ENCODE data around the gene SIX1.

The SIX1 gene

DNA sequence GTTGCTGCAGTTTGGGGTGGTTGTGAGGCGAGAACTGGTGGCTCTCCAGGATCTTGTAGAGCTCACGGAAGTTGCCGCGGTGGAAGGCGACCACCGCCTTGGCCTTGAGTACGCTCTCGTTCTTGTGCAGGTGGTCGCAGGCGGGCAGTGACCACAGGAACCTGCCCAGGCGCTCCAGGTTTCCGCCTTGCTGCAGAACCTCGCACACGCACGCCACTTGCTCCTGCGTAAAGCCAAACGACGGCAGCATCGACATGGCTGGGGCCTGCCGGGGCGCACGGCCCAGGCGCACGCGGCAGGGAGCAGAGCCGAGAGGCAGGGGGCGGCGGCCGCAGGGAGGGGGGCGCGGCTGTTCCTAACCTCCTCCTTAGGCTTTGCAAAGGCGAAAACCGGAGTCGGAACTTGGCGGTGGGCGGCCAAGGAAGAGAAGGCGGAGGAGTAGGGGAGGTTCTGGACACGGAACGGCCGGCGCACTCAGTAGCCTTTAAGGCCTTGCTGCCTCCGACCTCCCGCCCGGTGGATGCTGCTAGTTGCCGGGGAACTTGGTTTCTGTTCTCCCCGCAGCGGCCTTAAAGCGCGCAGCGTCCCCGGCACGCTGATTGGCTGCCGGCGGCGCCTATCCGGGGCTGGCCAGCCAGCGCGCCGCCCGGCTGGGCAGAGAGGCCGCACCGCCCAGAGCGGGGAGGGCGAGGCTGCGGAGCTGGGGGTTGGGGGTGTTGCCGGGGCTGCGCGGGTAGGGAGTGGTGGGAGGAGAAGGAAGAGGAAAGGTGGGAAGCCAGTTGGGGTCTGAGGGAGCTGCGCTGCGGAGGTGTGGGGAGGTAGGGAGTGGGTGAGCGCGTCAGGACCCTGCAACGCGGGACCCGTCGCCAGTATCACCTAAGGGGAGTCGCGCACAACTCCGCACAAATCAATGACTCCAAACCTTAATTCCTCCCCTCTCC is at the start of gene SIX1:
SIX1 (minus strand) TSS at position 544 of the 941 bp plus-strand sequence; CDS start at position 256, 288 bp downstream.
- DNase-seq, result peak in 10 of 58 donors; percentile 2 to 40 (median 14)

DNA sequence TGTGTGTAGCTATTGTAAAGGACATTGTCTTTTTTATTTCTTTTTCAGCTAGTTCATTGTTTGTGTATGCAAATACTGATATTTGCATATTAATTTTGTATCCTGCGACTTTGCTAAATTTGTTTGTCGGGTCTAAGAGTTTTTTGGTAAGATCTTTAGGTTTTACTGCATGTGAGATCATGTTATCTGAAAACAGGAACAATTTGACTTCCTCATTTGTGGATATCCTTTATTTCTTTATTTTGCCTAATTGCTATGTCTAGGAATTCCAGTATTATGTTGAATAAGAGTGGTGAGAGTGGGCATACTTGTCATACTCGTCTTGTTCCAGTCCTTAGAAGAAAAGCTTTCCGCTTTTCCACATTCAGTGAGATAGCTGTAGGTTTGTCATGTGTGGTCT is 46.0 kb upstream of the SIX1 start:
- DNase-seq, result no peak

DNA sequence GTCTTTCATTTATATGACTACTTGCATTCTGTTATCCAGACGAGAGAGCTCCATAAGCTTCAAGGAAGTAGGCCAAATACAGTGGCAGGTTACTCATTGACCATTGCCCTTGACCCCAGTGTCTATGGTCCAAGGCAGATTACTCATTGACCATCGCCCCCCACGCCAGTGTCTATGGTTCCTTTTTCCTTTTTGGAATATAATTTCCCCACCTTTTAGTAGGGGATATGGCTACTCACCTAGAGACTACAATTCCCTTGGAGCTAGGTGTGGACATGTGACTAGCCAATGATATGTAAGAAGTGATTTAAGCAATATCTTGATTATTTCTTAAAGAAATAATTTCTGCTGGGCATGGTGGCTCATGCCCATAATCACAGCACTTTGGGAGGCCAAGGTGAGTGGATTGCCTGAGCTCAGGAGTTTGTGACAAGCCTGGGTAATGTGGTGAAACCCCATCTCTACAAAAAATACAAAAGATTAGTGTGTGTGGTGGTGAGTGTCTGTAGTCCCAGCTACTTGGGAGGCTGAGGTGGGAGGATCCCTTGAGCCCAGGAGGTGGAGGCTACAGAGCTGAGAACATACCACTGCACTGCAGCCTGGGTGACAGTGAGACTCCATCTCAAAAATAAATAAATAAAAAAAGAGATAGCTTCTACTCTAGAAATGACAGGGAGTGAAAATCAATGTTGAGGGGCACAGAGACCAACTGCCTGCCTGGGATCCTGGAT is 42.3 kb upstream of the SIX1 start:
- no peak for DNase-seq

DNA sequence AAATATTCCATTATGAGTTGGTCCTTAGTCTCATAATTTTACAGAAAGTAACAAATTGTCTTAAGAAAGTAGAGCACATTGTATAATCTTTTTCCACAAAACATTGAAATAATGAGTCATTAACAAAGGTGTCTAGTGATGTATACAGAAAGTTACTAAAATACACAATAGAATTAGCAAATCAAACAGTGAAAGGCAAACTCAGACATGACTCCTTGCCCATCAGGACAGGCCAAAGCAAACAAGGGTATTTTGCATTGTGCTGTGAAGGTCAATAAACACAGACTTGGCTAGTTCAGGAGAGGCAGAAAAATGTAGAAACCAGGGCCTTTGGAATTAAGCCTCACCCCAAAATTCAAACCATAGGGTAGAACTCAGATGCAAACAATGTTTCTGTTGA is 37.6 kb upstream of the SIX1 start:
- DNase-seq, result no peak

DNA sequence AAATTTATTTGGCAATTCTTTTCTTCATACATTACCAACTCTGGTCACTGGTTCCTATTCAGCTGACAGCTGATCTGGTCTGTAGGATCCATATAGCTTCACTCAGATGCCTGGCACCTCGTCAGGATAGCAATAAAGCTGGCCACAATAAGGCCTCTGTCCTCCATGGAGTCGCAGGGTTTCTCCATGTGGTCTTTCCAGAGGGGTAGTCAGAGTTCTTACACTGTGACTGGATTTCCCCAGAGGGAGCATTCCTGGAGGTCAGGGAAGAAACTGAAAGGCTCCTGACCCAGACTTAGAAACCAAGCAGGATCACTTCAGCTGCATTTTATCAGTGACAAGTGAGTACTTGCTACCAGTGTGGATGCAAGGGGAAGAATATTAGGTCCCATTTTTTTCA is 34.9 kb upstream of the SIX1 start:
- no peak for DNase-seq

DNA sequence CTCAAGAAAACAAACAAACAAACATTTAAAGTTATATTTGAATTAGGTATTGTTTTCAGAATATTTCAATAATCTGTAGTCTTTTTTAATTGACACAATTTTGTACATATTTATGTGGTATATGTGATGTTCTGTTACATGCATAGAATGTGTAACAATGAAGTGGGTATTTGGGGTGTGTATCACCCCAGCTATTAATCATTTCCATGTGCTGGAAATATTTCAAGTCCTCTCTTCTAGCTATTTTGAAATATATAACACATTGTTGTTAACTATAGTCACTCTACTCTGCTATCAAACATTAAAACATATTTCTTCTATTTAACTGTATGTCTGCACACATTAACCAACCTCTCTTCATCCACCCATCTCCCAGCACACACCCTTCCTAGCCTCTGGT is 32.0 kb upstream of the SIX1 start:
- no peak for DNase-seq

DNA sequence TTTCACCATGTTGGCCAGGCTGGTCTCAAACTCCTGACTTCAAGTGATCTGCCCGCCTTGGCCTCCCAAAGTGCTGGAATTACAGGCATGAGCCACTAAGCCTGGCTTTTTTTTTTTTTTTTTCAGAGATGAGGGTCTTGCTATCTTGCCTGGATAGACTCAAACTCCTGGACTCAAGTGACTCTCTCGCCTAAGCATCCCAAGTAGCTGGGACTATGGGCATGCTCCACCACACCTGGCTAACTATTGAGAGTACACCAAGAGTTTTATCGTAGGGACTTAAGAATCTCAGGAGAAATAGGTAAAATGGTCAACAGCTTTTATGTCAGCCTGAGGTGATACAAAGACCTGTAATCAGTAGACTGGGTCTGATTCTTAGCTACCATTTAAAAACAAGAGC is 31.2 kb upstream of the SIX1 start:
- no peak for DNase-seq

DNA sequence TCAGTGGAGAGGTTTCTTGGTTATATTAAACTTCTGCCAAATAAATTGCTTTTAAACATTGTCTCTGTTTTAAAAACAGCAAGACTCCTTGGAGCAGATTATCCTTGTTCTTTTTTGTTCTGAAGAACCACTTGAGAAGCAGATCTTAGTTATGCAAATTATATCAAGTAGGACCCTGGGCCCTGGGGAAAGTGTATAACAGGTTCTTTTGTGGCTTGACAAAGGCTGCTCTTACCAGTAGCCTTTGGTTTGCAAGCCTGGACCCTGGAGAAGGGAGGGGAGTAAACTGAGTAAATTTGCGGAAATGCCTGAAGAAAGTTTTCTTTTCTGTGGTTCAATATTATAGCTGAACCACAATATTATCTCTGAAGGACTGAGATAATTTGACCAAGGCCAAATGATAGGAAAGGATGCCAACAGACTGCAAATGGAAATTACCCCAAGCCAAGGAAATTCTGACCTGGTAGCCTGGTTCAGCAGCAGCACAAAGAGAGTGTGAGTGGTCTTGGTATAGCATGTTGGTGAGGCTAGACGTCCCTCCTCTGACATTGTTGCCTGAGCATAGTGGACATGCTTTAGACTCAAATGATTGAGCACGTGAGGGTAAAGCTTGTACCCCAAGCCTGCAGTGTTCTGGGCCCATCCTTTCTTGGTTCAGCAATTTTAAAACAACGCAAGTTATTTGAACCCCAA is 30.4 kb upstream of the SIX1 start:
- no peak for DNase-seq

DNA sequence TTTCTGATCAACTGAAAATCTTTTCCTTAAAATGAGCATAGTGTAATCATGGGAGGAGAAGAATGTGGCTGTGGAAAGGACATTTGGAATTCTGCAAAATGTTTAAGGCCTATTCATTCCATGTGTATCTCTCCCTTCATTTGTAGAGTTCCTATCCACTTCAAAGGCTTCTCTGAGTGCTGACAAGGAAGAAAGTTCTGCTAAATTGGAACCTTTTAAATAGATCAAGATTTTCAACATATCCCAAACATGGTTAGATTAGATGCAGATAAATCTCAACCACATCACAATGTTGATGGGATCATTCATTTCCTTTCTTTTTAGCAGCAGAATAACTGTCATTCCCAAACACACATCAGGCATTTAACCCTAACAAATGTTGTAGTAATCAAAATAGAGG is 28.4 kb upstream of the SIX1 start:
- DNase-seq, result no peak

DNA sequence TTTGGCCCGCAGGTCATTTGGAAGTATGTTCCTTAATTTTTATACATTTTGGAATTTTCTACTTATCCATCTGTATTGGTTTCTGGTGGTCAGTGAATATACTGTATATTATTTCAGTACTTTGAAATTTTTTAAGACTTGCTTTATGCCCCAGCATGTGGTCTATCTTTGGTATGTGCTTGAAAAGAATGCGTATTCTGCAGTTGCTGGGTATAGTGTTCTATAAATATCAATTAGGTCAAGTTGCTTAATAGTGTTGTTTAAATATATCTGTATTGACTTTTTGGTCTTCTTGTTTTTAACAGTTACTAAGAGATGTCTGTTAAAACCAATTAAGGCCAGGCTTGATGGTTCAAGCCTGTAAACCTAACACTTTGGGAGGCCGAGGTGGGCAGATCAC is 21.7 kb upstream of the SIX1 start:
- no peak for DNase-seq

DNA sequence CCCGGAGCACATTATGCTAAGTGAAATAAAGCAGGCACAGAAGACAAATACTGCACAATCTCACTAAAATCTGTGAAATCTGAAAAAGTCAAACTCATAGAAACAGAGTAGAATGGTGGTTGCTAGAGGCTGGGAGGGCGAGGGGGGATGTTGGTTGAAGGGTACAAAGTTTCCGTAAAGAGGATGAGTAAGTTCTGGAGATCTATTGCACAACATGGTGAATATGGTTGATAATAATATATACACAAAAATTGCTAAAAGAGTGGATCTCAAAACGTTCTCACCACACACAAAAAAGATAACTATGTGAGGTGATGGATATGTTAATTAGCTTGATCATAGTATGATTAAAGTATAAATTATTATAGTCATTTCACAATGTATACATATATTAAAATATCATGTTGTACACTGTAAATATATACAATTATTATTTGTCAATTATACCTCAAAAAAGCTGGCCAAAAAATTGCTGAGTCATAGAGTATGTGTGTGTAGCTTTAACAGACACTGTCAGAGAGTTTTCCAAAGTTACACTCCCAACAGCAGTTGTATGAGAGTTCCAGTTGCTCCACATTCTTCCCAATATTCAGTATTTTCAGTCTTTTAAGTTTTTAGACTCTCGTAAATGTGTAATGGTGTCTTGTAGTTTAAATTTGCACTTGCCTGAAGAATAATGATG is 19.3 kb upstream of the SIX1 start:
- no peak for DNase-seq

DNA sequence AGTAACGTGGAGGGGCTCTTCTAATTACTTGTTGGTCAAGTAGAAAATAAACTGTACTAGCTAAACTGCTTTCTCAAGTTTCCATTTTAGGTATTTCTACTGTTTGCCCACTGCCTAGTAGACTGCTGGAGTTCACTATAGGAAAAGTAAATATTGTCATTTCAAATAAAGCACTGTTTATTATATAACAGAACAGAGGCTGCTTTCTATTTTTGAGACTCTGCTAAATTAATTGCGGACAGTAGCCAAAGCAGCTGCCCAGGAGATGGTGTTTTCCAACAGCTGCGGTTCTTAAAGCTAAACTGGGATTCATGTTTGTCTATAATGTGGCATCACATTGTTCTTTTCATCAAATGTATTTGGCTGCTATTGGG is 15.9 kb upstream of the SIX1 start:
- no peak for DNase-seq

DNA sequence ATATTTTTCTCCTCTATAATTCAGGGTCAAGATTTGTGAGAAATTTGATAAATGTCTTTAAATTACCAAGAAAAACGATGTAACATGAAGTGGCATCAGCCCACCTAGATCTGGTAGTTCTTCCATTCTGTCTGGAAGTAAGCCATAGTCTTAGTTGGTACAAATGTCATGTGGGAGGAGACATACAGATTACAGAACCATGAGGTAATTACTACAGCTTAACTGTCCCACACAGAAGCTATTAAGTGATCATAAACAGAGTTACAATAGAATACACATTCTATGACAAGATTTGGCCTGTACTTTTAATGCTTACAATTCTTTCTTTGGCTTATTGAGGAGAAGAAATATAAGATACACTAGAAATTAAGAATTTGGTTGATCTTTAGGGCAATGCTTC is 13.7 kb upstream of the SIX1 start:
- no peak for DNase-seq

DNA sequence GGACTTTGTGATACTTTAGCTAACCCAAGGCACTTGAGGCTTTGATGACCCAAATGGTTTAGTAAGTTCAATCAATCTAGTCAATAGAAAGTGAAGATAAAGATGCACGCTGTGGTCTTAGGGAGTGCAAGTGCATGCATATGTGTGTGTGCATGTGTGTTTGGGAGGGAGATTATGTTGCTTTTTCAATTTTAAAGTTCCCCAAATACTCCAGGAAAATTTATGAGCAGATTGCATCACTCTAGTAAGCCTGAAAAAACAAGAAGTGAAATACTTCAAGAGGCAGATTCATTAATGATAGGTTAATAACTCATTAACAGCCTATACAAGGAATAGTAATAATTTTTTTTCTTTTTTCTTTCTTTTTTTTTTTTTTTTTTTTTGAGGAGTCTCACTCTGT is 12.4 kb upstream of the SIX1 start:
- no peak for DNase-seq

DNA sequence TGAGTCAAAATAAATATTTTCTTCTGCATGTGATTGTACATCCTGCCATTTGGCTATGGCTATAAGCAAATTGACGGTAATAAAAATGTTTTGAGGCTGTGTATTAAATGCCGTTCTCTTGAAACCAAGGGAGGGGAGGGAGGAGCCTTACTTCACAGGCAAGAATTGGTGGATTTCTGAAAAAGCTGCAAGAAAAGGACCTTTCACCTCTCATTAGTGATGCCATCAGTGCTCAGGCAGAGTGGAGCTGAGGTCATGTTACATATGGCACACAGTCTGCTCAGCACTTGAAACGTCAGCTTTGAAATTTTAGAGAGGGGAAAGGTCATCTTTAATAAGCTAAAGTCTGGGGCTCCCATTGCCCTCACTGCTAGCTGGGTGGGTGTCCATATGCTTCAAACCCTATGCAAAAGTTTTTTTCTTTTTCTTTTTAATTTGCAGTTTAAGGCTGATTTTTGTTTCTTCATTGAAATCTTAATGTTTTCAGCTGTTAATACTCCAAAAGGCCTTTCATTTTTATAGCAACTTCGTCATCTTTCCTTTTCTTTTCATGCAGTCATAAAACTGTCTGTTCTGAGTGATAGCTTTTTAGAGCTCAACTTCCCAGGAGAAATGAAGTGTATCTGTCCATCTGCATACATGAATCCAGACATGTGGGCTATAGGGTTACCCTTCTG is 9.8 kb upstream of the SIX1 start:
- no peak for DNase-seq

DNA sequence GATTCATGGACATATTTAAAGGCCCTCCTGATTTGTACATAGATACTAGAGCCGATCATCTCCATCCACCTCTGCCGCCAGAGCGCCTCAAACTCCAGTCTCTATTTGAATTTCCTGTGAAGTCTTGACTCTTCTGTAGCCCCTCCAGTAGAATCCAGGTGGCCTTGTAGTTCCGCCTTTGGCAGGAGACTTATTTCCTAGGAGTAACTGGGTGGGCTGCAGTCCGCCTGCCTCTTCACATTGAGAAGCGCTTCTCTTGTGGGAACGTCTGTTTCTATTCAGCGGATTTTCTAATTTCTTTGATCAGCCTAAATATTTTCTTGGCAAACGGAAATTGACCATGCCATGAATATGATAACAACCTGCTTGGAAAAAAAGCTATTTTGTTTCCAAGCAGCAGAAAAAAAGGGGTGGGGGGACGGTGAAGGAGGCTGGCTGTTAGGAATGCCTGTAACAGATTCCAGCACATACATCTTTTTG is 9.0 kb upstream of the SIX1 start:
- no peak for DNase-seq

DNA sequence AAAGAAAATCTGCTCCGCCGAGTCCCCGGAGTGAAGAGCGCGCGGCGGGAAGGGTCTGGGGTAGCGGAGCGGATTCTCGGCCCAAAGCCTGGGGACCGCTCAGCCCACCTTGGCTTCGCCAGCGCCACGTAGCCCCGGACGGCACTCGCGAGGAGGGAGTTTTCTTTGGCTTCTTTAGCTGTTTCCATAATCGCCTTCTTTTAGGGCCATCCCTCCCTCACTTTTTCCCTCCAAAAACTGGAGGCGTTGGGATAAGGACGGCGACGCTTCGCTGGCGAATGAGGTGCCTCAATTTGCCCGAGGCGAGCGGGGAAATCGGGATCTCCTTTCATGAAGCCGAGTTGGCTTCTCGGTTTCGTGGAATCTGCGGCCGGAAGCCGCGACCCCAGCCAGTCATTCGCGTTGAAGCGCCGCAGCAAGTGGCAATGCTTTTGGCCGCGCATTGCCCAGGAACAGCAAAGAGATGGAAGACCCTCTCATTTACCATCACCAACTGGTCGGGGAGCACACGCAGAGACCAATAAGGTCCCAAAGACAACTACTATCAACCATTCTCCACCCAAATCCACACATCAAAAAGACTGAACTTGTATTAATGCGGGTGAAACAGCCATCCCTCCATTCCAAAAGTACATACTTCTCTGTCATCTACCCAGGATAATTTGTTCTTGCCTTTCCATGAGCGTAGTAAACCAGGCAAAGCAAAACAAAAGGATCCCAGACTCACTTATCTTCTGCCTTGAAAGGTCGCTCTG is 8.4 kb upstream of the SIX1 start:
- DNase-seq, result no peak

DNA sequence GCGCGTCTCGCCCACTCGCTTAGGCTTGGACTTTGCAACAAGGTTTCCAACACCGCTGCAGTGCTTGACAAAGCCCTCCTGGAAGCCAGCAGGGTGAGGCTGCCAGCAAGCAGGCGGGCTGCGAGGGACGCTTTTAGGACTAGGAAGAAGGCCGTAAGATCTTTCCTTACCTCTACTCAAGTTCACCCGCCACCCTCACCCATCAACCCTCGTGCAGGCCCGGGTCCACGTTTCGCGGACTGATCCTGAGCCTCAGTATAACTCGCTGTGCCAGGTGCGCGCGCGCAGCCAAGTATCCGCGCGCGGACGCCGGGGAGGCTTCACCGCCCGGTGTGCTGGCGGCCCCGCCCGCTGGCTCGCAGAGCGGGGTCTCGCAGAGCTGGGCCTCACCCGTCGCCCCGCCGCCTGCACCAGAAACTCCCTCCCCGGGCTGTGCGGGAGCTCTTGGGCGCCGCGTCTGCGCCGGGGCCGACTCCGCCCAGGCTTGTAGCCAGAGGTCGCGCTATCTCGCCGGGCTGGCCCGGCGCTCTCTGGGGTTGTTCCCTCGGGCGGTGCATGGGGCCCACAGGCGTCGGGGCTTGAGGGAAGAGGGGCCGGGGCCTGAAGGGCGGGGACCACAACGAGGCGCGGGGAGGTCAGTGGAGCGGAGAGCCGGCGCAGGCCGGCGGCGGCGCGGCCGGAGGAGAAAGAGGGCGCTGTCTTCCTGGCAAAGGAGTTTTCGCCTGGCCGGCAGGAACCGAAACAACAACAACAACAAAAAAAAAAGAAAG is 7.6 kb upstream of the SIX1 start:
- DNase-seq, result peak in 9 of 58 donors; percentile 2 to 30 (median 10)

All from anterior cingulate cortex (tissue), 58 donors.